ENCODE measurements around the gene ZNF277.

The ZNF277 gene

GRCh38 chr7:112211348-112211907 lies 4.9 kb downstream of the ZNF277 start:
- H3K27ac ChIP-seq = no peak overlapping the region
- TF ChIP-seq ZFX (IDR thresholded peaks at IDR 0.05; ENCODE audit: borderline replicate concordance) = no peak
- TF ChIP-seq, protein P1, sequence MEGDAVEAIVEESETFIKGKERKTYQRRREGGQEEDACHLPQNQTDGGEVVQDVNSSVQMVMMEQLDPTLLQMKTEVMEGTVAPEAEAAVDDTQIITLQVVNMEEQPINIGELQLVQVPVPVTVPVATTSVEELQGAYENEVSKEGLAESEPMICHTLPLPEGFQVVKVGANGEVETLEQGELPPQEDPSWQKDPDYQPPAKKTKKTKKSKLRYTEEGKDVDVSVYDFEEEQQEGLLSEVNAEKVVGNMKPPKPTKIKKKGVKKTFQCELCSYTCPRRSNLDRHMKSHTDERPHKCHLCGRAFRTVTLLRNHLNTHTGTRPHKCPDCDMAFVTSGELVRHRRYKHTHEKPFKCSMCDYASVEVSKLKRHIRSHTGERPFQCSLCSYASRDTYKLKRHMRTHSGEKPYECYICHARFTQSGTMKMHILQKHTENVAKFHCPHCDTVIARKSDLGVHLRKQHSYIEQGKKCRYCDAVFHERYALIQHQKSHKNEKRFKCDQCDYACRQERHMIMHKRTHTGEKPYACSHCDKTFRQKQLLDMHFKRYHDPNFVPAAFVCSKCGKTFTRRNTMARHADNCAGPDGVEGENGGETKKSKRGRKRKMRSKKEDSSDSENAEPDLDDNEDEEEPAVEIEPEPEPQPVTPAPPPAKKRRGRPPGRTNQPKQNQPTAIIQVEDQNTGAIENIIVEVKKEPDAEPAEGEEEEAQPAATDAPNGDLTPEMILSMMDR (IDR thresholded peaks at IDR 0.05) = no peak

DNA sequence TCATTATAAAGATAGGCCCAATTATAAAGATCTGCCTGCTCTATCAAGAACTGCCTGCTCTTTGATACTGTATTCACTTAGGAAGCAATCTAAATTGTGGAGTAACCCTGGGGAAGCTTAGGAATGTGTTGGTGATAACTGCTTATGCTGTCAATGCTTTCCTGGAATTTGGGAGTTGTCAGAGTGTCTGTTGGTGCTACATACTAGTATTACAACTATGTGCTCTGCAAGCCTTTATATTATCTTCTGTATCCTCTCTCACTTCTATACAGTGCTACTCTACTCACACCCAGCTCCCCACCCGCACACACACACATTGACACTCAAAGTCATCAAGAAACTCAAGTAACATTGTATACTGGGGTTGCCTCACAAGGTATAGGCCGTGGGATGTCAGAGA lies 6.1 kb downstream of the ZNF277 start:
- TF ChIP-seq ZFX (IDR thresholded peaks at IDR 0.05; ENCODE audit: borderline replicate concordance) = no peak
- TF ChIP-seq, protein P1 (IDR thresholded peaks at IDR 0.05) = no peak
- H3K27ac ChIP-seq = no peak overlapping the region

DNA sequence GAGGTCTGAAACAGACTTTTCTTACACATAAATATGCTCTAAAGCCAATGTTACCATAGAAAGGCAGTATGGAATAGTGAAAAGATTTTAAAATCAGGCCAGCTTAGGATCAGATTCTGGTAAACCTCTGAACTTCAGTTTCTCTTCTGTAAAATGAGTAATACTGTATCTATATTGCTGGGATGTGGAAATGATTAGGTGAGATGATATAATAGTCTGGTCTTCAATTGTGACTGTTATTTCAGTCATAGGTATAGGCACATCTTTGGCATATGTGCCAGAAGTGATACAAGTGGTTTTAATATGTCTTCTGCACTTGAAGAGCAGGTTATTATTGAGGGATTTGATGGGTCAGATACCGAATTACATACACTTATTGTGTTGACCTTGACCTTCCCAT lies 7.2 kb downstream of the ZNF277 start:
- TF ChIP-seq, protein P1 (IDR thresholded peaks at IDR 0.05) = no peak
- no peak for TF ChIP-seq ZFX (IDR thresholded peaks at IDR 0.05; ENCODE audit: borderline replicate concordance)
- H3K27ac ChIP-seq = no peak overlapping the region

GRCh38 chr7:112214268-112214667 lies 7.8 kb downstream of the ZNF277 start:
- no peak overlapping the region for H3K27ac ChIP-seq
- TF ChIP-seq, protein P1 (IDR thresholded peaks at IDR 0.05) = no peak
- TF ChIP-seq ZFX (IDR thresholded peaks at IDR 0.05; ENCODE audit: borderline replicate concordance) = no peak

DNA sequence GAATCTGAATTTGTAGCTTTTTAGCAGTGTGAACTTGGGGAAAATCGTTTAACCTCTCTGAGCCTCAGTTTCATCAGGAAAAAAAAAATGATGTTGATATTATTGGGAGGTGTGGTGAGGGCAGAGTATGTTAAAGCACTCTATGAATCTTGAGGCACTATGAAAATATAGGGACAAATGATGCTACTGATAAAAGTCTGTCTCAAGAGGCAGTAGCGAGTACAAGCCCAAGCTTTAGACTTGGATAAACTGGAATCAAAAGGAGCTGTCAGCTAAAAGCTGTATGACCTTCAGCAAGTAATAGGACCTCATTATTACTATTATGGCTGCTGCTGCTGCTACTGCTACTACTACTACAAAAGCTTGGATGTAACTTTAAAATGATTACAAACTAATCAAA lies 8.4 kb downstream of the ZNF277 start:
- TF ChIP-seq, protein P1 (IDR thresholded peaks at IDR 0.05) = no peak
- TF ChIP-seq ZFX (IDR thresholded peaks at IDR 0.05; ENCODE audit: borderline replicate concordance) = no peak

DNA sequence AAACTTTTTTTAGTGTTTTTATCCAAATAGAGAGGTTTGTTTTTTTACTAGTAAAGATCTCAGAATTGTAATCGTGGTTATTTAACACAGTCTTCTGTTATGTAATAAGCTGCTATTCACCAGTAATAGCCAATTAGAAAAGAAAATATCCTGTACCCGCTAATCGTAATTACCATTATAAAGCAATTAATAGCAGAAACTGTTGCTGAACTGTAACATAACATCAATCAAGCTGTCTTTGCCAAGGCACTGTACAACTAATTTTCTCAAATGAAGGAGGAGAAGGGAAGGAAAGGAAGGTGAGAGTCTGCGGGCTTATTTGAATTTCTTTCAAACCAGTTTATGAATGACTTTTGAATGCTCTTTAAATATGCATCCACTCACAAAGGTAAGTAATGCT lies 9.3 kb downstream of the ZNF277 start:
- TF ChIP-seq, protein P1 (IDR thresholded peaks at IDR 0.05) = no peak
- no peak for TF ChIP-seq ZFX (IDR thresholded peaks at IDR 0.05; ENCODE audit: borderline replicate concordance)
- no peak overlapping the region for H3K27ac ChIP-seq

More for the DNA sequence above, 8.4 kb downstream of the ZNF277 start:
- H3K27ac ChIP-seq = no peak overlapping the region

DNA sequence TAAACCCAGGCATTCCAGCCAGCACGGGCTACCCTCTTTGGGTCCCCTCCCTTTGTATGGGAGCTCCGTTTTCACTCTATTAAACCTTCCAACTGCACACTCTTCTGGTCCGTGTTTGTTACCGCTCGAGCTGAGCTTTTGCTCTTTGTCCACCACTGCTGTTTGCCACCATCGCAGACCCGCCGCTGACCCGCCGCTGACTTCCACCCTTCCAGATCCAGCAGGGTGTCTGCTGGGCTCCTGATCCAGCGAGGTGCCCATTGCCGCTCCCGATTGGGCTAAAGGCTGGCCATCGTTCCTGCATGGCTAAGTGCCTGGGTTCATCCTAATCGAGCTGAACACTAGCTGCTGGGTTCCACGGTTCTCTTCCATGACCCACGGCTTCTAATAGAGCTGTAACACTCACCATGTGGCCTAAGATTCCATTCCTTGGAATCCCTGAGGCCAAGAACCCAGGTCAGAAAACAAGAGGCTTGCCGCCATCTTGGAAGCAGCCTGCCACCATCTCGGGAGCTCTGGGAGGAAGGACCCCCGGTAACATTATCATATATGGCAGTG lies 14.5 kb downstream of the ZNF277 start:
- TF ChIP-seq ZFX (IDR thresholded peaks at IDR 0.05; ENCODE audit: borderline replicate concordance) = no peak
- TF ChIP-seq, protein P1 (IDR thresholded peaks at IDR 0.05) = no peak
- H3K27ac ChIP-seq = no peak overlapping the region
